Stimulated activated CD4-positive, alpha-beta T cell treated with anti-CD3 and anti-CD28 coated beads, Interleukin-15, amount 100 ng/mL, for 24 hours (primary cell): ENCODE measurements around the gene ZNF736.
A peak's percentile ranks its signal among the peaks of the same experiment; 100 is the strongest.
"Not testable (repeated sequence)": the region's sequence is repeated elsewhere in the genome, so short reads cannot be mapped to it uniquely, and the experiment has no call there.

Source experiments
- DNase-seq: peaks from one replicate; pipeline ENCODE4 v3.0.0-alpha.2; 2020

ZNF736 gene

DNA sequence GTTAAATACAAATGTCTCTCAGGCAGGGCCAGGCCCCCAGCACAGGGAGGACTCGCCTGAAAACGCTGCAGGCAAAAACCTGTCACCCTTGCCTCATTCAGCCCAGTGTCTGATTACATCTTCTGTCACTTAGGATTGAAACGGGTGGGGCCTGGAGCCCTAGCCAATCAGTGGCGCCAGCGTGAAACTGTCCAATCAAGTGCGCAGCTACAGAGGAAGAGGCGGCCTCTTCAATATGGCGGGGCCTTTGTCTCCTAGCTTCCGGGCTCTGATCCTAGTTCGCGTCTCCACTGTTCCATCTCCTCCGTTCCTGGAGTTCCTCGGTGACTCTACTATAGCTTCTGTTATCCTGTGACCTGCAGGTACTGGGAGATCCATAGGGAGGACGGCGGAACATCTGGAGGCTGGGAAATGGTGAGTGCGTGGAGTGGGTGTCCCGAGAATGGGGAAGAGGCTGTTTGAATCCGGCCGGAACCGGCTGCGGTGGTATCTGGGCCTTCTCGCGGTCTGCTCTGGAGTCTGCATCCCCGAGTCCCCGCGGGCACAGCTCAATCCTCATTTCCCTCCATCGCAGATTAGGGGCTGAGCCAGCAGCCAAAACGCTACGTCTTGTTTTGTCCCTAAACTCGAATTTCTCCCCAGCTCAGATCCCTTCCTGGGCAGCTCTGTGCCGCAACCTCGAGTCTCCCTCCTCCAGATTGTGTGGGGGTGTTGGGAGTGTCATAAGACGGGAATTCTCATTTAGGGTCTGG lies at the start of gene ZNF736:
Gene ZNF736, plus strand, starts transcription at position 222 of the 752 bp plus-strand sequence. Its CDS starts 190 bp downstream, at position 412.
- peak; percentile 89 for DNase-seq

DNA sequence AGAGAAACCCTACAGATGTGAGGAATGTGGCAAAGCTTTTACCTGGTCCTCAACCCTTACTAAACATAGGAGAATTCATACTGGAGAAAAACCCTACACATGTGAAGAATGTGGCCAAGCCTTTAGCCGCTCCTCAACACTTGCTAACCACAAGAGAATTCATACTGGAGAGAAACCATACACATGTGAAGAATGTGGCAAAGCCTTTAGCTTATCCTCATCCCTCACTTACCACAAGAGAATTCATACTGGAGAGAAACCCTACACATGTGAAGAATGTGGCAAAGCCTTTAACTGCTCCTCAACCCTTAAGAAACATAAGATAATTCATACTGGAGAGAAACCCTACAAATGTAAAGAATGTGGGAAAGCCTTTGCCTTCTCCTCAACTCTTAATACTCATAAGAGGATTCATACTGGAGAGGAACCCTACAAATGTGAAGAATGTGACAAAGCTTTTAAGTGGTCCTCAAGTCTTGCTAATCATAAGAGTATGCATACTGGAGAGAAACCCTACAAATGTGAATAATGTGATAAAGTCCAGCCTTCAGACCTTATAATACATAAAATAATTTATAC lies 47.3 kb upstream of the ZNF736 start:
- DNase-seq = no peak

DNA sequence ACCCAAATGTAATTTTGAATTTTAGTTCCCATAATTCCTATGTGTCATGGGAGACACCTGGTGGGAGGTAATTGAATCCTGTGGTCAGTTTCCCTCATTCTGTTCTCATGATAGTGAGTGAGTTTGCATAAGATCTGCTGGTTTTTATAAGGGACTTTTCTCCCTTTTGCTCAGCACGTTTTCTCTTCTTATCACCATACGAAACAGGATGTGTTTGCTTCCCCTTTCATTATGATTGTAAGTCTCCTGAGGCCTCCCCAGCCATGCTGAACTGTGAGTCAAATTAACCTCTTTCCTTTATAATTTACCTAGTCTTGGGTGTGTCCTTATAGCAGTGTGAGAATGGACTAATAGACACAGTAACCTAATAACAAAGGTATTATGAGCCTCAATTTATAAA lies 36.1 kb upstream of the ZNF736 start:
- no peak for DNase-seq

DNA sequence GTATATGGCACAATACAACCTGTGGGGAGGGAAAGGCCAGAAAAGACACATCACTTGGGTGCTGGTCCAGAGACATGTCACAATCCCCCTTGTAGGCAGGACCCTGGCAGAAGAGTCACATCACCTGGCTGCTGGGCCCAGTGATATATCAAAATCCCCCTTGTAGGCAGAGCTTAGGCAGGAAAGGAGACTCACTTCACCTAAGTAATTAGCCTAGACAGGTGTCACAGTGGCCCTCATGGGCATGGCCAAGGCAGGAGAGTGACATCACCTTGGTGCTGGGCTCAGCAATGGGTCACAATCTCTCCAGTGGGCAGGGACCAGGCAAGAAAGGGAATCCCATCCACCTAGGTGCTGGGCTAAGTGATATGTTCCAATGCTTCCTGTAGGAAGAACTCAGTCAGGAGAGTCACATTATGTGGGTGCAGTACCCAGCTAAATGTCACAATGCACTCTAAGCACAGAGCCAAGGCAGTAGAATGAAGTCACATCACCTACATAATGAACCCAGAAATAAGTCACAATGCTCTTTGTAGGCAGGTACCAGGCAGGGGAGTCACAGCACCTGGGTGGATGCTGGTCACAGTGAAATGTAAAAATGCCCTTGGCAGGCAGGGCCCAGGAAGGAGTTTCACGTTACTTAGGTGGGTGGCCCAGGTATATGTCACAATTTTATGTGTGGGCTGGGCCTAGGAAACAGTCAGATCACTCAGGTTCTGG lies 18.9 kb upstream of the ZNF736 start:
- no peak for DNase-seq

DNA sequence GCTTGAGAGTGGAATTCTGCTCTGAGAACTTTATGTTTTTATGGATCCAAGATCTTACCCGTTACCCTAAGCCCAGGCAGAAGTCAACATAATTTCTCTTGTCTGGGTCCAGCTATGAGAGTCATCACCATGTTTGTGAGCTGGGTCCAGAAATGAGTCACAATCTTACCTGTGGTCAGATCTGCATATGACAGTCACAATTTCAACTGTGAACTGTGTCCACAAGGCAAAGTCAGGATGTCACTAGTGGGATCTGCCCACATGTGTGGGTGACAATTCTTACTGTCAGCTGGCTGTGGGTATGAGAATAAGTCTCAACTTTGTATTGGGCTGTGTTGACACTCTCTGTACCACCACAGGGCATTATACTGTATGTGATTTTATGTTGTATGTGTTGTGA lies 16.3 kb upstream of the ZNF736 start:
- not testable (repeated sequence) for DNase-seq

DNA sequence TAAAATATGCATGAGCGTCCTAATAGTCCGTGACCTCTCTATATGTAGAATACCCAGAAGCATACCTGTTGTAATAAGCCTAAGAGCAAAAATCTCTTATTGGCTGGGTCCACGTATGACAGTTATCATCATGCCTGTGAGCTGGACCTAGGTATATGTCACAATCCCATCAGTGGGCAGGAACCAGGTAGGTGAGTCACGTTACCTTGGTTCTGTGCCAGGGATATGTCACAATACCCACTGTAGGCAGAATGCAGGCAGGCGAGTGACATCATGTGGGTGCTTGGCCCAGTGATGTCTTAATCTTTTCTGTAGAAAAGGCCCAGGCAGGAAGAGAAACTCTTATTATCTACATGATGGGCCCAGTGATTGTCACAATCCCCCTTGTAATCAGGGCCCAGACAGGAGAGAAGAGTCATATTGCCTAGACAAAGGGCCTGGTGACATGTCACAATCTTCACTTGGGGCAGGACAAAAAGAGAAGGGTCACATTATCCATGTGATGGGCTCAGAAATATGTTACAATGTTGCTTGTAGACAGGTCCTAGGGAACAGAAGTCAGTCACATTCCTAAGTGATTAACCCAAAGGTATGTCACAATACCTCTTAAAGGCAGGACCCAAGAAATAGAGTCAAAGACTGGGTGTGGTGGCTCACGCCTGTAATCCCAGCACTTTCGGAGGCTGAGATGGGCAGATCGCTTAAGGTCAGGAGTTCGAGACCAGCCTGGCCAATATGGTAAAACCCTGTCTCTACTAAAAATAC lies 12.9 kb upstream of the ZNF736 start:
- no peak for DNase-seq

DNA sequence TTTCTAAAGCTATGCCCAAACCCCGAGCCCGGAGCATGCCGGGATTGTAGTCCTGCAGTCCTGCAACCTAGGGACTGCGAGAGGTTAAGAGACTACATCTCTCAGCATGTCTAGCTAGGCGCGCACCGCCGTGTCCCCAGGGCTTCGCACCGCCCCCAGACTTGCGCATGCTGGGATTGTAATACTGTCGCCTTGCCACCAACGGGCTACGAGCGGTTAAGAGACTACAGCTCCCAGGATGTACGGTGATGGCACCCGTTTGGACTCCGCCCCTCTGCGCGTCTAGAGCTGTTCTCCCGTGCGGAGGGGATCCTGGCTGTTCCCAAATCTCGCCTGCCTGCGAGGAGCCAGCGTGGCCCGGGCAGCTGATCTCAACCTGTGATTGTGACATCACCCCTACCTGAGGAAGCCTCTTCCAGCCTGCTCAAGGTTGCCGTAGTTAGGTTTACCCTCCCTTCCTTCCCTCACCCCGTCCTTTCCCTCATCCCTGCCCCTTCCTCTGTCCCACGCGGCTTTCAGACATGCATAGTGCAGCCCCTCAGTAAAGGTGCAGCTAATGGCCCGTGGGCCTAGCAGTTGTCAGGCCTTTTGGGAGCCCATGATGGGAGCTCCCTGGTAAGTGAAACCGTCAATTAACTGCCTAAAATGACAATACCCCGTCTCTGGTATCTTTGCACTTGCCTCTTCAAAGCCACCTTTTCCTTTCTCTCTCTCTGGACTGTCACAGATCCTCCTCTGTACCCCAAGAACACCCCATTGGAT lies 6.3 kb upstream of the ZNF736 start:
- DNase-seq = peak; percentile 93

DNA sequence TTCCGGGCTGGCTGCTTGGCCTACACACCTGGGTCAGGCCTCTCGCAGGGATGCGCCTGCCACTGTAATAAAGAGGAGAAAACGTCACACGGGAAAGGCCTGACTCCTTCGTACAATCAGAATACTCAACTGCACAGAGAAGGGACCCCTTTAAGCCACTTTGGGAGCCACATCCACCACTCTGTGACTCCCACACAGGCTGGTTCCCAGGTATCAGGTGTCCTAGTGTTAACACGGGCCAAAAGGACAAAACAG lies 5.8 kb upstream of the ZNF736 start:
- DNase-seq = no peak

DNA sequence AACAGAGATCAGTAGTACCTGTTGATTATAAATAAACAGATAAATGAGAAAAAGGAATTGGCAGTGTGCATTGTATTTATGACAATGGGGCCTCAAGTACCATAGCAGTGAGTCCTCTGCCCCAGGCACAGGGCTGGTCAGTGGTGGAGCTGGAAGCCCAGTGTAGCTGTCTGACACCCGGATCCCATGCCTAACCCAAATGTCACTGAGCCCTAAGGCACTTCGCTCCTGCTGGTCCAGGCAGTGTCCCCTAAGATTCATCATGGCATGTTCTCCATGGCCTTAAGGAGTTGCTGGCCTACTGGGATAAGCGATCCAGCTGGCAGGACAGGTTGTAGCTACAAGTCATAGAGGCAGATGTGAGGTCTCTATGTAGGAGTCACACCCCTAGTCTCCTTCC lies 3.3 kb upstream of the ZNF736 start:
- DNase-seq = no peak

DNA sequence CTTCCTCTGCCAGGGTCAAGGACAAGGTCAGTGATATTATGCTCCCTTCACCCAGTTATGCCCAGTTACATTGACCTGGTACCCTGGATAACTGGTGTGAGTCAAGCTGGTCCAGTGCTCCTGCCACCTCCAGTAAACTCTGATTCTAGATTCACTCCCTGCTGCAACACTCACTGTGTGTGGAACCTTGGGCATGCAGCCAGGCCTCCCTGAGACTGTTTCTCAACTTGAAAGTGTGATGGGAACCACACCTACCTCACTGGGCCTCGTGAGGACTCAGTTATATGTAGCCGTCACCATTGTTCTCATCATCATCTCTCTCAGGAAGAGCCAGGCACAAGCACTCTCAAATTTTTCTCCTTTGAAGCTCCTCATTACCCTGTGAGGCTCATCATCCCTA lies 935 bp upstream of the ZNF736 start:
- DNase-seq = no peak

DNA sequence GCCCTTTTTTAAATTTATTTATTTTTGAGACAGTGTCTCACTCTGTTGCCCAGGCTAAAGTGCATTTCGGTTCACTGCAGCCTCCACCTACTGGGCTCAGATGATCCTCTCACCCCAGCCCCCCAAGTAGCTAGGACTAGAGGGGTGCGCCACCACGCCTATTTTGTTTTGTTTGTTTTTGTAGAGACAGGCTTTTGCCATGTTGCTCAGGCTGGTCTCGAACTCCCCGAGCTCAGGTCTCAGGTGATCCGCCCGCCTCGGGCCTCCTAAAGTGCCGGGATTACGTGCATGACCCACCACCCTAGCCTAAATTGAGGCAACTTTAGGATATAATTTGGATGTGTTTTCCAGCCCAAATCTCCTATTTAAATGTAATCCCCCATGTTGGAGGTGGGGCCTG lies 805 bp downstream of the ZNF736 start:
- DNase-seq = no peak

DNA sequence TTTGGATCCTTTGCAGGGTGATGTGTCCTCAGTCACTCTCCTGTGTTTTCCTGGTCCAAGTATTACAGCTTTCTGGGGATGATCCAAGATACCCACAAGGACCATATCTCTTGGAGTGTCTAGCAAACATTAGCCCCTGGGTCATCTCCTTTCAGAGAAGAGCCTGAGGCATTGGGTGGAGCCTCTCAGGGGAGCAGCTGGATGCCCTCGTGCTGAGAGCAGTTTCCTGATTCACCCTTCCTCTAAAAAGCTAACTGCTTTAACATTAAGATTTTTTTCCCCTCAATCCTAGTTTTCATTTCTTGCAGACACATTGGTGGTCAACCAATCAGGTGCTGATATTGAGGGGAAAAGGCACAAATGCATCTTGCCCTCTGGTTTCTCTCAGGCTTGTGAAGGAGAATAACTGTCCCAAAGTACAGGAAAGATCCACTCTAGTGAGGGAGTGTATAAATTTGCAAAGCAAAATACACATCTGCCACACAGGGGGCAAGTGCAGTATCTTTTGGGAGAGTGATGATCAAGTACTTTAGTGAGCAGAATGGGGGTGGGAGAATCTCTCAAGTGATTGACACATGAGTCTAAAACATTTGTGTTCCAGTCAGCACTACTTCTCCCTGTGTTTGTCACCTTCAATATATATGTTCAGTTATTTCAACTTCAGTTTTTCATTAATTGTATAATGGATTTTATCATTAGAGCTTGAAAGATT lies 2.4 kb downstream of the ZNF736 start:
- not testable (repeated sequence) for DNase-seq

DNA sequence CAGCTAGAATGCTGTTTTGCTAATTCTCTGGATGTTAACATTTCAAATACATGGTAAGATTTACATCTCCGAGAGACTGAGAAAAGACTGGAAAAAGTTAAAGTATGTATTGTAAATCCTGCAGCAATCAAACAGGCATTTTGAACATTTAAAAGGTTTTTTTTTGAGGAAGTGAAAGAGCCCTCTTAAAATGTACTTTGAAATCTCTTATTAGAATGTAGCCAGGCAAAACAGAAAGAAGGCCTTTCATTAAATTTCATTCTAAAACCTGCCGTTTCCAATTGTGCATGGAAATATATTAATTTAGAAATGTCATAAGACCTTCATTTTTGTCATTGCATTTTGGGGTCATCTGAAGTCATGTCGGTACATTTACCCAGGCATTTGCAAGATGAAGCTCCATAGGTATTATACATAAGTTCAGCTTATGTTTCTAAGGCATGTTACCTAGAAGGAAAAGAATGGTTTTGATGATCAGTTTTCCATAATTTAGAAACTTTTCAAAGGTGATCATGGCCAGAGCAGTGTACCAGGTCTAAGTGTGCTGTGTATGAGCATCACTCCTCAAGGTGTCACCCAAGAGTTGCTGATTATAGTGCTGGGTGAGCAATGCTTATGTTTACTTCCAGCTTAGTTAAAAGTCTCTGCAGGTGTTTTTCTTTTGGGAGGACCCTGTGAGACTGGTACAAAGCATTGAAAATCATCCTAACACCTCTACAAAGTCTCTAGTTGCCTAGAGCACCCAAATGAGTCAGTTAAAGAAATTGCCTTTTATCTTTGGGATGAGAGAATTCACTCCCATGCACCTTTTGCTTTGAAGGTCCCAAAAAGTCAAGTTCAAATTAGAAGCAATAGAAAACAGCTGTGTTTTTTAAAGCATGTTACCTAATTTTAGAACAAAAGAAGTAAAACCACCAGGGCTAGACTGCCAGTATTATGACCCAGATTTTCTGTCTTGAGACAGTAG lies 7.1 kb downstream of the ZNF736 start:
- DNase-seq = no peak

DNA sequence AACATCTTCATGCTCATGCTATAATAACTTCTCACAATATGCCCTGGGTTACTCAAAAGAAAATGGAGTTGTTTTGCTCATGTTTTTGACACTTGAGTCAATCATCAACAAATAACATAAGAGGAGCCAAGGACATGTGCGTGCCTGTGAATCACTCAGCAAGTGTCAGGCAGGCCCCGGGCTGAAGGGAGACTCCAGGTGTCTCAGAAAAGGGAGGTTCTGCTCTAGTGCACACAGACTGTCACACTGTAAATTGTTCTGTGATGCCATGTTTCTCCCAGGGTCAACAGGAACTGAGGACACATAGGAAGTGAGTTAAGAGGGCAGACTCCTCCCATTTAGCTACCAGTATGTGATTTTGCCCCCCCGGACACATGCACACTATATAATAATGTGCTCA lies 10.4 kb downstream of the ZNF736 start:
- not testable (repeated sequence) for DNase-seq

DNA sequence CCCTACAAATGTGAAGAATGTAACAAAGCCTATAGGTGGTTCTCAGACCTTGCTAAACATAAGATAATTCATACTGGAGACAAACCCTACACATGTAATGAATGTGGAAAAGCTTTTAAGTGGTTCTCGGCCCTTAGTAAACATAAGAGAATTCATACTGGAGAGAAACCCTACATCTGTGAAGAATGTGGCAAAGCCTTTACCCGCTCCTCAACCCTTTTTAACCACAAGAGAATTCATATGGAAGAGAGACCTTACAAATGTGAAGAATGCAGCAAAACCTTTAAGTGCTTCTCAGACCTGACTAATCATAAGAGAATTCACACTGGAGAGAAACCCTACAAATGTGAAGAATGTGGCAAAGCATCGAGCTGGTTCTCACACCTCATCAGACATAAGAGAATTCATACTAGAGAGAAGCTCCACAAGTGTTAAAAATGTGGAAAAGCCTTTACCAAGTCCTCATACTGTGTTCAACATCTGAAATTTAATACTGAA lies 35.0 kb downstream of the ZNF736 start:
- DNase-seq = not testable (repeated sequence)

DNA sequence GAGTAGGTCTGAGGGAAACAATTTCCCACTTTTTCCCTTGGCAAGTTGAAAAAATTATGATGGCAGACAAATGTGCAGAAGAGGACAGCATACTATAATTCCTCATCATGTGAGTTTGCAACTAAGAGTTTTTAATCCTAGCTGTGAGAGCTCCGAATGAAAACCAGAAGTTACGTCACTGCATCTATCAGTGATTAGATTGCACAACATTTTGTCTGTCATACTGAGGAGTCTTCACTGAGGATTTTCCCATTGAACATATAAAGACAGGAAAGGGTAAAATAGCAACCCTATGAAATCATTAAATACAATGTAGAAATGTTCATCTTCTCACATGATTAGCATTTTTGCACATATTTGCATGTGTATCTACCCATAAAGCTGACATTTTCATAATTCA lies 45.8 kb downstream of the ZNF736 start:
- DNase-seq = no peak

DNA sequence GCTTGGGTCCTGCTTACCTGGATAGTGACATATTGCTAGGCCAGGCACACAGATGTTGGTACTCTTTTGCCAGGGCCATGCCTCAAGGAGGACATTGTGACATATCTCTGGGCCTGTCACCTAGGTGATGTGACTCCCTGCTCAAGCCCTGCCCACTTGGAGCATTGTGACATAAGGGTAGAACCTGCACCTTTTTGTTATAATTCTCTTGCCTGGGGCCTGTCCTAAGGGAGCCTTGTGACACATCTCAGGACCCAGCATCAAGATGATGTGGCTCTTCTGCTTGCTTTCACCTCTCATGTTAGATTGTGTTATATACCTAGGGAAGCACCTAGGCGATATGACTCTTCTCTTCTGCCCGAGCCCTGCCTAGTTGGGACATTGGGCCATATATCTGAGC lies 57.4 kb downstream of the ZNF736 start:
- DNase-seq = no peak

DNA sequence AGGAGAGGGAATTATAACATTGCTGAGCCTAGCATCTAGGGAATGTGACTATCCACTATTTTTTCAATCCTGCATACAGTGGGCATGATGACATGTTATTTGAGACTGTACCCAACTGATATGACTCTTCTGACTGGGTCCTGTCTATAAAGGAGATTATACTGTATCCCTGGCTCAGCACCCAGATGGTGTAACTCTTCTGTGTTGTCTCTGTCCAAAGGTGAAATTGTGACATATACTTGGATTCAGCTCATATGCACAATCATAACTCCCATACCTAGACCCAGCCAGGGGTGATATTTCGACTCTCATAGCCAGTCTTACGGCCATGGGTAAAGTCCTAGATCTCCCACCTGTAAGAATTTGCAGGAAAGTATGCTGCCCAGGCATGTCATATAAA lies 59.3 kb downstream of the ZNF736 start:
- DNase-seq = no peak

DNA sequence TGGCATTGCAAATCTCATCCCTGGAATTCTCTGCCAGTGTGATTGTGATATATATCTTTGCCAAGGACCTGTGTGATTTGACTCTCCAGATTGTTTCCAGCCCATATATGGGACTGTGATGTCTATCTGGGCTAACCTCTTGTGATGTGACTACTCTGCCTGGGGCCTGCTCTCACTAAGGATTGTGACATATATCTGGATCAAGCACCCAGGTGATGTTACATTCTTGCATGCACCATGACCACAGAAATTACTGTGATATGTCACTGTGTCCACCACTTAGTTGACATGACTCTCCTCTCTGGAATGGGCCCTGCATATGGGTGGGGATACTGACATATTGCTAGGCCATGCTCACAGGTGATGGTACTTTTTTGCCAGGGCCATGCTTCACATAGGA lies 86.6 kb downstream of the ZNF736 start:
- no peak for DNase-seq
